T follicular helper cell (primary cell): Measurements from ENCODE around the gene TAPBP.

Source experiments
- DNase-seq: peaks from one replicate; pipeline ENCODE4 v3.0.0-alpha.2; 2020; ENCODE audit warnings: low read depth

TAPBP gene

DNA sequence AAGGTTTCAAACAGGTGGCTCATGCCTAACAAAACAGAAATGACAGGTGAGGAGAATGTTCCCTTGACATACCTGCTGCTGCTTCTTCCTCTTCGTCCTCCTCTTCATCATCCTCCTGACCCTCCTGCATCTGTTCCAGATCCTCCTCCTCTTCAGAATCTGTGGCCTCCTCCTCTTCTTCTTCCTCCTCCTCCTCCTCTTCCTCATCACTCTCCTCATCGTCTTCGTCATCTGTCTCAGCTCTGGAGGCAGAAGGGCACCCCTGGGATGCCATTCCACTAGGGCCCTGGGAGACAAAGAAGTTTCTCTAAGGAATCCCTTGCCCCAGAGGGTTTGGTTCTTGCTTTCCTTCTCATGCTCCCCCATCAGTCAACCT, 6.0 kb upstream of the TAPBP start:
- no peak for DNase-seq

DNA sequence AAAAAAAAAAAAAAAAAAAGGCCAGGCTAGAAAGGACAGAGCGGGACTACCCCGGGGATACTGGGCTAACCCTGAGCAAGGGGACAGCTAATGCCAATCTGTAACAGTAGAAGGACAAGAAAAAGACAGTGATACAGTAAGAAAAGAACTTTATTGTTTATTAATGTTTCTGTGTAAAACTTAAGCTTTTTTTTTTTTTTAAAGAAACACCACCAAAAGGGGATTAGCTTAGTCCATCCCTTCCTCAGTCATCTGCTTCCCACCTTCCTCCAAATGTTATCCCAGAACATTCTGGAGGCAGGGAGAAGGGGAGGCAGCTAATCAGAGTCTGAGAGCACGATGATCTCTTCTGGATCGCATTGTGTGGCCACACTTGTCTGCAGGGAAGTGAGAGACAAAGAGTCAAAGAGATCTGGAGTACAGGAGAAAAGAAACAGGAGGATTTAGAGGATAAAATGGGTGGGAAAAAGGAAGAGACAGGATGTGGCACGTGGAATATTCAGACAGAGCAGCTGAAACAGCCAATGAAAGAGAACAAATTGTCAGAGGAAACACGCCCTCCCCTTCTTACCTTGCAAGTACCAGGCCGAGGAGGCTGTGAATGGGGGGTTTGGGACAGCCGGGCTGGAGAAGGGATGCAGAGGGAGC, 4.7 kb upstream of the TAPBP start:
- no peak for DNase-seq

DNA sequence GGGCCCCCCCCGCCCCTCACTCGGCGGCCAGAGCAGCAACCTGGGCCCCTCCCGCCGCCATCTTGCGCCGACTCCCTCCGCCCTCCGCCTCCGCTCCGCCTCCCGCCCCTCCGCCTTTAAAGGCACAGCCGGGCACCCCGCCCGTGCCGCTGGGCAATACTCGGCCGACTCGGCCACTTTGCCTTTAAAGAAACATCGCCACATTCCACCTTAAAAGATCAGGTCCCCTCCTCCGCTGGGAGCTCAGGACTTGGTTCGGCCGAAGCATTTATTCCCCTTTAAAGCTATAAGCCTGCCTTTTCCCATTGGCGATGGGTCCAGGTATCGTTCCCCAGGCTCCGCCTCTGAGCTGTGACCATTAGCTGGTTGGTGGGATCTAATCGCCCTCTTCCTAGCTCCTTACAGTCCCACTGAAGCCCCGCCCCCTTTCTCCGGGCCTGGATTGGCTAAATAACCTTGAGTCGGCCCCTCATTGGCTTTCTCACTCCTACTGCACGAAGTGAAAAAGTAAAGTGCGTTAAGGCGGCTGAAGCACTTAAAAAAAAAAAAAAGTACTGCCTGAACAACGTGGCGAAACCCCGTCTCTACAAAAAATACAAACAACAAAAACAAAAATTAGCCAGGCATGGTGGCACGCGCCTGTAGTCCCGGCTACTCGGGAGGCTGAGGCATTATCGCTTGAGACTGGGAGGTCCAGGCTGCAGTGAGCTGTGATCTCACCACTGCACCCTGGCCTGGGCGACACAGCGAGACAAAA, 4.0 kb upstream of the TAPBP start, which contains the start of gene ZBTB22:
TSS of gene ZBTB22 (minus strand) at position 76 of the 757 bp plus-strand sequence. CDS start 828 bp downstream, outside the sequence.
- DNase-seq, result peak; percentile 93

DNA sequence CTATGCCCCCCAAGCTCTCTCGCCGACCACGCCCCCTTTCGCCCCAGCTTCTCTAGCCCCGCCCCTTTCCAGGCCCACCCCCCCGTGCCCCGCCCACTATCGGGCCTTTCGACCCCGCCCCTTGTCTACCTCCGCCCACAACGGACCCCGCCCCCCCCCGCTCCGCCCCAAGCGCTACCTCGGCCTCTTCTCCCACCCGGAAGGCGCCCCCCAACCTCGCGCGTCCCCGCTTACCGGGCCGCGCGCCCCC, 3.5 kb upstream of the TAPBP start:
- no peak for DNase-seq

DNA sequence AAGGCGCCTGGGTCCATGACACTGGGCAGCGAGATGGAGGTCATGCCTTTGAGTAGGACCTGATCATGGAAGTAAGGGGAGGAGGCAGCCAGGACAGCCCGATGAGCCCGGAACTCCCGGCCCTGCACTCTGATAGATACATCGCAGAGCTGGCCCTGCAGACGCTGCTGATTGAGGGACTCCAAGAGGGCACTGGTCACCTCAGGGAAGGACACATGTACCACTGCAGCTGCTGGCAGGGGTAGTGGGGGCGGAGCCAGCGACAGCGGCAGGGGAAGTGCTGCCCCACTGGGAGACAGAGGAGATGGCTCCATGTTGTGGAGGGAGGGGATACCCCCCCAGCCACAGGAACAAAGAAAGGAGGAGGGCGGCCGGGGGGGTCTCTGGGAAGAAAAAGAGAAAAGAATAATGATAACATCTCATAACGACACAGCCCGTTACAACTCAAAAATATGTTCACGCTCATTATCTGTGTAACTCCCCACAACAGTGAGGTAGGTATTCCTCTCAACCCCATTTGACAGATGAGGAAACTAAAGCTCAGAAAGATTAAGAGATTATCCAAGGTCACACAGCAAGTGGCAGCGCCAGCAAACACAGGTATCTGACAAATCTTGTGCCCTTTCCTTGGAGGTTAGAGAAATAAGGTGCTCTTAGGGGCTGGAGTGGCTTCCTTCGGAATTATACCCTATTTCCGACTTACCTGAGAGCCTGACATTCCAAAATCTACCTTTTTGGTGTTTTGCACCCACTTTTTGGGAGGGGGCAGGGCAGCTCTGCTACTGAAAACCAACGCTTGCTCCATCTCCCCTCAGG, 2.9 kb upstream of the TAPBP start:
- no peak for DNase-seq

DNA sequence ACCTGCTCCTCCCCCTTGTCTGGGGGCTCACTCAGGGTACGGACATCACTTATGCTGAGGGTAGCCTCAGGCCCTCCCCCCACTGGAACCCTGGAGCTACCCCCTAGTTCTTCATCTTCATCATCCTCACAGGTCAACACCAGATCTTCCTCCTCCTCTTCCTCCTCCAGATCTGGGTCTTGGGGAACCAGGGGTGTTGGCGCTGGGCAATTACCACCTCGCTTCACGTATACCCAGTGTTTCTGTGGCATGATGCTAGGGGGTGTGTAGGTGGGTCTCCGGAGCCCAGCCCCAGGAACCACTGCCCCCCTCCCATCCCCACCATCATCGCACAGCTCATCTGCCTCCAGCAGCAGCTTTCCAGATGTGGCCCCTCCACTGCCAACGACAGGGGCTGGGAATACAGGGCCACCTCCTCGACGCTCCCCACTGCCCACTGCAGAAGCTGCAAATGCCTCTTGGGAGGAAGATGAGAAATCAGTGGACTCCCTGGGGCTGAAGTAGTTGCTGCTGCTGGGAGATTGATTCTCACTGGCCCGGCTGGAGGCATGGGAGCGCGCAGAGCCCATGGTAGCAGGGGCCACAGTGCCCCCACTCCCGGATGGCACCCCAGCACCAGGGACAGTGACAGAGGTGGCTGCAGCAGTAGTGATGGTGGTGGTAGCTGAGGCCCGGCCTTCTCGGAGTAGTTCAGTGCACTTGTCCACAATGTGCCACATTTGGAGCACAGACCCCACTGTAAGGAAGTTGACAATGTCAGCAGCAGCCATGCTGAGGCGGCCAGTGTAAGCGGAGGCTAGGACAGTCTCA, 2.1 kb upstream of the TAPBP start:
- DNase-seq, result no peak

DNA sequence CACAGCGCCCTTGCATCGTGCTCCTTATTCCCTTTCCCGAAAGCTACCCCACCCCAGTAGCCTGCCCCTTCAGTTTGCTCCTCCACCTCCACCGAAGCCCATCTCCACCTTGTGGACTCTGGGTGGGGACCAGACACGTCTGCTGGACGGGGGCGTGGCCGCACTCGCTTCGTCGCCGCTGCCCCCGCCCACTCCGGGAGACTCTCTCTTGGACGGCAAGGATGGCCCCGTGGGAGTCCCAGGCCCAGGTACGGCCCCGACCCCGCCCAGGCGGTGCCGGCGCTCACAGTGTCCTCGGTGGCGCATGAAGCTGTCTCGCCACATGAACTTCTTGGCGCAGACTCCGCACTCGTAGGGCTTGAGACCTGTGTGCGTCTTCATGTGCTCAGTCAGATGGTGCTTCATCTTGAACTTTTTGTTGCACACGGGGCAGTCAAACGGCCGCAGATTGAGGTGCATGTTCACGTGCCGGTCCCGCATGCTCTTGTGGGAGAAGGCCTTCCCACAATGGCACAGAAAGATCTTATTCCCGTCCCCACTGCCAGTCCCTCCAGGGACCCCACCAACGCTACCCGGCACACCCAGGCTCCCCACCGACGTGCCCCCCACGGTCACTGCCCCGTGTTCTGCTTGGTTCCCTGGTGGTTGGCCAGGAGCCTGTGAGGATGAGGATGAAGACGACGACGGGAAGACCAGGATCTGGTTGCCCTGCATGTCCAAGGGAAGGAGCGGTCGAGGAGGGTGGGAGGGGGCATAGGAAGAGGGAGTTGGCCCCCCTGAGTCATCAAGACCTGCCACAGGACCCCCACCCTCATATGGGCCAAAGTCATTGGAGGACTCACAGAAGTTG, 1.3 kb upstream of the TAPBP start:
- no peak for DNase-seq

DNA sequence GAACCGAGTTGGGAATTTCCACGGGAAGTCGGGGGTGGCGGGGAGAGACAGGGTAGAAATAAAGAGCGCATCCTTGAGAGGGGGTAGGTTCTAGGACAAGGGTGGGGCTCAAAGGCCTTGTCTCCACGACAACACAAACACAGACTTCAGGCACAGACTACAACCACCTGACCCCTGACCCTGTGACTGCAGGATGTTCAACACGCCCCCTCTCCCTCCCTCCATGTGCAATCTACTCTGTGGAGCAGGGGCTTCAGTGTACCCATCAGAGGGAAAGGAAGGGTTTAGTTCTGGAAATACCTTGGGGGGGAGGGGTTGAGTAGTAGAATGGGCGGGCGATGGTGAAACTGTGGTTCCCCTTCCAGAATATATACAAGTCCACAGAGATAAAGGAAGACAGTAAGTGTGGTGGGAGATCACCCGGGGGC, 651 bp upstream of the TAPBP start:
- DNase-seq, result peak; percentile 70

DNA sequence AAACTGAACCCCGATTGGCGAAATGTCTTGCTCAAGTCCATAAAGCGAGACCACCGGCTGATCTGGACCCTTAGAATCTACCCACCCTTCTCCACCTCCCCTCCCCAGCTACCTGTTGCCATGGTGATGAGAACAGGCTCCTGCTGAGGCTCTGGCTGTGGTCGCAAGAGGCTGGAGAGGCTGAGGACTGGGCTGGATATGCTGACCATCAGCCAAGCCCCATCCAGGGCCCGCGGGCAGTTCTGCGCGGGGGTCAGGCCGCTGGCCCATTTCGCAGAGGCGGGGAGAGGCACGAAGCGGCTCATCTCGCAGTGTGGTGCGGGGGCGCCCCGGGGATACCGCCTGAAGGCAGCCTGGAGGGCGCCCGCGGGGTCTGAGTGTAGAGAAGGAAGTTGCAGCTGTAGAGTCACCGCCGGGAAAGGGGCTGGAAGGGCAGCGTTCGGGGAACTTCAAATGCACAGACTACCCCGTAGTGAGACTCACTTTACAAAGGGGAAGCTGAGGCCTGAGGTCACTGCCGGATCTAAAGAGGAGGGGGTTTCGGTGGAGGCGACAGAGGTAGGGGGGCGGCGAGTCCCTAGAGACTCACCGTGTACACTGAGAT, 671 bp downstream of the TAPBP start:
- DNase-seq, result no peak

DNA sequence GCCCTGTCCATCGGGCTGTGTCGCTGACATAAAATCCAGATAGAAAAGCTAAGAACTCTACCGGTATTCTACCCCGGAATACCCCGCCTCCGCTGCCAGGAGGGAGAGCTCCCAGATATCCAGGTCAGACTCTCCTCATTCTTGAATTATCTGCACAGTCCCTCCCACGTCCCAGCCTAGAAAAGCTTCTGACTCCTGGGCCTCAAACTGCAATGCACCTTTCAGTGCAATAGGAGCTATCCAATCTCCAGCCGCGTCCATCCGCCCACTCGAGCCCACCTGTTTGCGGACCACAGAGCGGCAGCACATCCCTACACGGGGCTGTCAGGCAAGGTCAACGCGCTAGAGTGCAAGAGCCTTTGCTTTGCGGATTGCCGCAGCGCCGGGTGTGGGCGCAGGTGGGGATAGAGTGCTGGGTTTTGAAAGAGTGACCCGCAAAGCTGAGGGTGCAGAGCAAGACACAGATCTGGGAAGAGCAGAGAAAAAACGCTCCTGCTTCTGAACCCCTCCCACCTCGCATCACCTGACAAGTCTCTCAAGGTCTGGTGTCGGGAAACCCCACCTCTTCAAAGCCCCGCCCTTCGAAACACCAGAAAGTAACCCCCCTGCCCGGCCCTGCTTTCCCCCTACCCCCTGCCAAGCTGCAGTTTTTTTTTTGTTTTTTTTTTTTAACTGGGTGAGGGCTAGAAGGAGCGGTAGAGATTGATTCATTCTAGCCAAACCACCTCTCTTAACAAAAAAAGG, 1.3 kb downstream of the TAPBP start:
- peak; percentile 83 for DNase-seq

DNA sequence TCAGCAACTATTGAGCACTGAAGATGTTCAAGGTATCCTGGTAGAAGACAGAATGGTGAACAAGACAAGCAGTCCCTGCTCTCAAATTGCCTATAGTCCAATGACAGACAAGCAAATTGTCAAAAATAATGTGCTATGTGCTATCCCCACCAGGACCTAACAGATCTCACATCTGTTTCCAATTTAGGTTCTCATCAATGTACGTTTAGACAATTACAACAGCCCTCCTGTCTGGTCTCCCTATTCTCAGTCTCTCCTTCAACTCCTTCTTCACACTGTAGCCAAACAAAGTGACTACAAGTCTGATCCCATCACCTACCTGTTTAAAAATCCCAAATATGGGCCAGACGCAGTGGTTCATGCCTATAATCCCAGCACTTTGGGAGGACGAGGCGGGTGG, 7.5 kb downstream of the TAPBP start:
- no peak for DNase-seq

DNA sequence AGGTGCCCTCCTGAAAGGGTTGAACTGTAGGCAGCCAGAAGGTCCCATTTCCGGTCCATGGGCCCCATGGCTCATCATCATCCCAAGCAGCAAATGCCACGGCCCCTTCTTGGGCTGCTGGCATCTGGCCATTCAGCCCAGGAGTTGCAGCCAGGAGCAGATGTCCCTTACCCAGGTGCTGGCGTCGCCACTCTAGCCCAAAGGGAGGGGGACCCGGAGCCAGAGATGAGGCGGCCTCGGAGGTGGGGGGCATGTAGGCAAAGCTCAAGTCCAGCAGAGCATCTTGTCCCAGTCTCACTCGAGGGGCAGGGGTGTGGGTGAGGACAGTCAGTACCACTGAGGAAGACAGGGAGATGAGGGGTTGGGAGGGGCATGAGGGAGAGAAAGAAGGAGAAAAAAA, 8.8 kb downstream of the TAPBP start:
- no peak for DNase-seq

DNA sequence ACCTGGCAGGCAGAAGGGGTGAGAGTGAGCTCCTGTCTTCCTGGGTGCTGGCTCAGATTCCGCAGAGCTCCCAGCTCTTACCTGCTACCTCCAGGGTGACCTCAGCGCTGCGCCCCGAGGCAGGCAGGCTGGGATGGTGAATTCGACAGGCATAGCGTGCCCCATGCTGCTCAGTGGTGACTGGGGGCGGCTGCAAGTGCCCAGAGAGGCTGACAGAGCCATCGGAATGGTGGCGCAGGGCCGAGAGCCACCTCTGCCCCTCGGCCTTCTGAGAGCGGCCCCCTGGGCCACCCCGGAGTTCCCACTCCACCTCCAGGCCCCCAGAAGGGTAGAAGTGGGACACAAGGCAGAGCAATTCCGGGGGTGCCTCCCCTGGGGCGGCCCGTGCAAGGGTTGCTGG, 9.7 kb downstream of the TAPBP start:
- DNase-seq, result no peak

DNA sequence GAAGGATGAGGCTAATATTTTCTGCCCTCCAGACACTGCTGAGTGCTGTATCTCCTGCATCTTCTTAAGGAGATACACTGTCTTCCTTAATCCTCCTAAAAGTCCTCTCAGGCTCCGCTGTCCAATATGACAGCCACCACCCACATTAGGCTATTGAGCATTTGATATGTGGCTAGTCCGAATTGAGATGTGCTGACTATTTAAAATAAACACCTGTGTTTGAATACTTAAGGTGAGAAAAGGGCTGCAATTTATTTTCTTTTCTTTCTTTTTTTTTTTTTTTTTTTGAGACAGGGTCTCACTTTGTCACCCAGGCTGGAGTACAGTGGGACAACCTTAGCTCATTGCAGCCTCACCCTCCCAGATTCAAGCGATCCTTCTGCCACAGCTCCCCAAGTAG, 12.0 kb downstream of the TAPBP start:
- no peak for DNase-seq

DNA sequence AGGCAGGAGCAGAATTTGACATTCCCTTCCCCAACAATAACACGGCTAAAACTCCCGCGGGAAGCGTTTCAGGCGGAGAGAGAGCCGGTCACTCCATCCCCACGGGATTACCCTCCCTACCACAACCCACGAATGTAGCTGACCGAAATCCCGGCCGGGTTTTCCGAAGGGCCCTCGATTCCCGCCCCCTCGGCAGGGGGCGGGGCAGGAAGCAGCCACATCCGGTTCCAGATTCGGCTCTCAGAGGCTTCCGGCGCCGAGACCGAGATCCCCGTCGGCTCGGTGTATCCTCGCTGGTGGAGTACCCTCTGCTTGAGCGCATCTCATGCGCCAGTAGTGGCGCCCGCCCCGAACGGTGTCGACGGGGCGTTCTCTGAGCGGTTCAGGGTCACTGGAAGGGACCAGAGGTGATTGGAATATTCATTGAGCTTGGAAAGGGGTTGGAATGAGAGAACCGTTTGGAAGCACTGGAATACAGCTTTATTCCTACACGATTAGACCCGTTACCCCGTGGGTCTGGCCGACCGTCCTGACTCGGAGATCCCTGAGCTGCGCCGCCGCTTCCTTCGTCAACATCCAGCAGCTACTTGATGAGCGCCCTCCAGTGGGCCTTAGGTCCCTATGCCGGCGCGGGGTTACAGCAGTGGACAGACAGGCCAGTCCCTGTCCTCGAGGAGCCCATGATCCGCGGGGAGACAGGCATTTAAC, 14.5 kb downstream of the TAPBP start:
- peak; percentile 91 for DNase-seq

DNA sequence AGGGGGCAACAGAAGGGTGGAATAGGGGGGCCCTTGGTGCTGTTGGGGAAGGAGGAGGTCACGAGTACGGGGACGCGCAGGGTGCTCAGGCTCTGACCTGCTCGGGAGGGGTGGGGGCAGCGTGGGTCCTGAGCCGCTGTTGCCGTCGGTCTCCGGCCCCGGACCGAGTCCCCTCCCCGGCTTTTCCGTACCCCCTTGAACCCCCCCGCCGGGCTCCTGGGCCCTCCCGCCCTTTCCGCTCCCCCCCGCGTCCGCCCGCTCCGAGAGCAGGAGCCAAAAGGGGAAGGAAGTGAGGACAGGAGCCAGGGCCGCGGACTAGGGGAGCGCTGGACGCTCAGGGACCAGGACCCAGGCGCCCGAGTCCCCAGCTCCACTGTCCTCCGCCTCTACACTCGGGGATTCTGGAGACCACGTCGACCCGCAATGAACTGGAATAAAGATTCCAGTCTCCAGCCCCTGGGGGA, 15.1 kb downstream of the TAPBP start, which contains the start of gene RGL2:
TSS of gene RGL2 (minus strand) at position 170 of the 464 bp plus-strand sequence. CDS start 332 bp downstream, outside the sequence.
- peak; percentile 54 for DNase-seq

DNA sequence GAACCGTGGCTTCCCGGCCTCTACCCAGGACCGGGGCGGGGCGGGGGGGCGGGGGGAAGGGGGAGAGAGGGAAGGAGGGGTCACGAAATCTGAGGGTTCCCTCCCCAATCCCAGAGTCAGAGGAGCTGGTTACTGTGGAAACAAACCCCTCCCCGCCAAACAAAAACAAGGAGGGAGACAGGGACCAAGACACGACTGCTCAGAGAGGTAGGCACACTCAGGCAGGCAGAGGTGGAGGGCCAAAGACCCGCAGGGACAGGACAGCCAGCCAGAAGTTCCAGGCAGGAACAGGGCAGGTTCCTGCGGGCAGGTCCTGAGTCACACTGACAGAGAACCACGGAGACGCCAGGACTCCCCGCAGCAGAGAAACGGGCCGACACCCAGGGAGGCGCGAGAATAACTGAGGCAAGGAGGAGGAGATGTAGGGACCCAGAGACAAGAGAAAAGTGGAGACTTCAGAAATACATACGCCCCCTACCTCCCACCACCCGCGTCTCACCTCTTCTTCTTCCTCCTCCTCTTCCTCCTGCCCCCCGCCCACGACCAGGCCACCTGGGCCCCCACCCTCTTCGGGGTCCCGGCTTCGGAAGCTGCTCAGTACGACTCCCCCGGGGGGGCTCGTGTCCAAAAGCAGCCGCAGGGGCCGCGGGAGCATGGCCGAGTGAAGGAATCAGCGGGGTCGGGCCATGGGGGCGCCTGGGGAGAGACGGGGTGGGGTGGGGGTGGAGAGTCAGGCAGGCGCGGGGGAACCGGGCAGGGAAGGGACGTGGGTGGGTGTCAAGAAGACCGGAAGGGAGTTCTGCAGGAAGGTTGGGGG, 15.7 kb downstream of the TAPBP start:
- peak; percentile 67 for DNase-seq

DNA sequence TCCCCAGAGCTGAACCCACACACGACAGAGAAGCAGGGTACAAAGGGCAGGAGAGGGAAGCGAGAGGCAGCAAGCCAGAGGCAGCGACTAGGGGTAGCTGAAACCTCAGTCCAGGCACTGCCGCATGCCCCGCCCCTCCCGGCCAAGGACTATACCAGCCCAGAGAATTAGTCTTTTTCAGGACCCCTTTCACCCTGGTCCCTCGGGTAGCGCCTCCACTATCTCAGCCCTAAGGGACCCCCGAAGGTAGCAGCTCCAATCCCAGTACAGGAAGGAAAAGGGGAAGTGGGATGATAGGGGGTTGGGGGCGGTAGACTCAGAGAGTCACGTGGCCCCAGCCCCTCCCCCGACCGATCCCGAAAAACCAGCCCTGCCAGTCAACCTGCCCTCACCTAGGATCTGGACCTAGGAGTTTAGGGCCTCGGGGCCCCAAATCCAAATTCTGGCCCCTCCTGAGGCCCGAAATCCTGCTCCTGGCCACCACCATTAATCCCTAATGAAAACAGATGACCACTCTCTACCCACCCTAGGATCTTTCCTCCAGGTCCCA, 16.4 kb downstream of the TAPBP start:
- no peak for DNase-seq
